NCI-H2081 (cell line): ENCODE measurements around the gene SPTB.
A peak's percentile ranks its signal among the peaks of the same experiment; 100 is the strongest.

Source experiments
- DNase-seq, 2 experiments: peaks; one replicate each; lab custom pipeline; 2025; lab: John Stamatoyannopoulos, UW

Gene SPTB

GRCh38 chr14:64885559-64885958 lies 5.9 kb upstream of the SPTB start:
- DNase-seq, result no peak

- peak; percentile 45 to 75 for DNase-seq
Measured at GRCh38 chr14:64880221-64881121, 764 bp upstream of the SPTB start.

GRCh38 chr14:64878837-64879634 lies 671 bp downstream of the SPTB start:
- DNase-seq, result peak; percentile 29 to 55

GRCh38 chr14:64877846-64878245 lies 1.9 kb downstream of the SPTB start:
- DNase-seq, result no peak

GRCh38 chr14:64875350-64875749 lies 4.4 kb downstream of the SPTB start:
- no peak for DNase-seq

- DNase-seq, result no peak
Measured at GRCh38 chr14:64873506-64874219, 6.0 kb downstream of the SPTB start.

GRCh38 chr14:64871344-64871743 lies 8.4 kb downstream of the SPTB start:
- no peak for DNase-seq

GRCh38 chr14:64870160-64870559 lies 9.5 kb downstream of the SPTB start:
- DNase-seq, result no peak

GRCh38 chr14:64868841-64869240 lies 10.9 kb downstream of the SPTB start:
- DNase-seq, result no peak

GRCh38 chr14:64868379-64868778 lies 11.3 kb downstream of the SPTB start:
- no peak for DNase-seq

- no peak for DNase-seq
Measured at GRCh38 chr14:64867182-64867581, 12.5 kb downstream of the SPTB start.

- no peak for DNase-seq
Measured at GRCh38 chr14:64865992-64866391, 13.7 kb downstream of the SPTB start.

GRCh38 chr14:64865109-64865508 lies 14.6 kb downstream of the SPTB start:
- no peak for DNase-seq

- DNase-seq, result no peak
Measured at GRCh38 chr14:64864258-64864657, 15.4 kb downstream of the SPTB start.

- no peak for DNase-seq
Measured at GRCh38 chr14:64861916-64862315, 17.8 kb downstream of the SPTB start.

GRCh38 chr14:64860039-64860438 lies 19.7 kb downstream of the SPTB start:
- DNase-seq, result no peak

- no peak for DNase-seq
Measured at GRCh38 chr14:64857979-64858744, 21.5 kb downstream of the SPTB start.

- DNase-seq, result no peak
Measured at GRCh38 chr14:64856529-64857445, 22.9 kb downstream of the SPTB start.

- DNase-seq, result no peak
Measured at GRCh38 chr14:64855721-64856528, 23.8 kb downstream of the SPTB start.
